AG04450 (cell line): ENCODE results near the gene ZNF346. TPM values are rescaled to one million over a fixed set of nuclear protein-coding genes. Genes with fewer than 3 reads are reported as not detected.

ENCODE experiments used
- CTCF ChIA-PET: fragments of 300-600, 350-600 bp; formaldehyde crosslinking; extraction: SDS; loops from one replicate; lab custom pipeline; 2022; ENCODE audit warnings: antibody characterized with exemption, inconsistent platforms; lab: Charles Lee
- POLR2A ChIA-PET: fragments of 350-600 bp; formaldehyde crosslinking; extraction: SDS; loops from one replicate; lab custom pipeline; 2021; ENCODE audit warnings: antibody characterized with exemption, inconsistent platforms; lab: Yijun Ruan, JAX
- DNase-seq: peaks from one replicate; pipeline ENCODE4 v3.0.0-alpha.2; 2011; ENCODE audit warnings: low read depth, low spot score
- H3K27ac ChIP-seq: one replicate; pipeline ENCODE4 v1.5.1; 2012; ENCODE audit warnings: low read depth, low read length, control low read depth
- H3K27me3 ChIP-seq: one replicate; pipeline ENCODE4 v1.6.0; 2012; ENCODE audit warnings: low read length; ENCODE audit not compliant: control insufficient read depth, insufficient read depth
- H3K4me3 ChIP-seq: 2 replicates; pipeline ENCODE4 v1.5.1; 2011; ENCODE audit warnings: mild to moderate bottlenecking, low read depth, low read length, control low read depth
- H3K9me3 ChIP-seq: 2 replicates; pipeline ENCODE4 v1.5.1; 2012; ENCODE audit warnings: low read length; ENCODE audit not compliant: control insufficient read depth, insufficient read depth
- CTCF ChIP-seq: IDR thresholded peaks from 2 replicates; pipeline ENCODE4 v1.5.1; 2011; ENCODE audit warnings: low read depth, low read length, control low read depth, inconsistent platforms
- polyA plus RNA-seq: library from polyadenylated mRNA; depleted of rRNA; stranded (reverse); fragments of >200 nt; gene quantifications from 2 replicates; pipeline ENCODE4 v1.2.3, GENCODE V29; 2011

The ZNF346 gene
- polyA plus RNA-seq, 1 experiment = 15.0 TPM

GRCh38 chr5:177116631-177117373 lies 94.3 kb downstream of the ZNF346 start:
- CTCF ChIA-PET = no interaction called here

GRCh38 chr5:177117441-177118045 lies 95.0 kb downstream of the ZNF346 start:
- H3K27me3 ChIP-seq = peaks cover 1% of the 10 kb centered on the region
- H3K4me3 ChIP-seq = no peak overlapping the region
- TF ChIP-seq CTCF = no peak
- peaks cover 10% of the 10 kb centered on the region; the same call in 1 of the 2 replicates for H3K9me3 ChIP-seq
- CTCF ChIA-PET = interaction anchor here (0.6 to 0.9 kb wide), 3 partner anchors 8 to 50 kb away, joined by 3 read pairs; no protein-coding TSS in a partner anchor
- no peak for DNase-seq
- H3K27ac ChIP-seq = no peak overlapping the region
- POLR2A ChIA-PET = no interaction called here

More at GRCh38 chr5:177116631-177117373, 94.3 kb downstream of the ZNF346 start:
- no peak overlapping the region for H3K4me3 ChIP-seq
- H3K9me3 ChIP-seq = peaks cover 10% of the 10 kb centered on the region; the same call in 1 of the 2 replicates
- TF ChIP-seq CTCF = no peak
- H3K27ac ChIP-seq = no peak overlapping the region
- DNase-seq = no peak
- H3K27me3 ChIP-seq = no peaks in the 10 kb centered on the region
- POLR2A ChIA-PET = no interaction called here

- Histone ChIP-seq H3K27me3 (peaks cover 2% of the 10 kb centered on the region), H3K27ac (no peak overlapping the region), H3K4me3 (no peak overlapping the region), H3K9me3 (peaks cover under 1% of the 10 kb centered on the region; the same call in 1 of the 2 replicates)
- ChIA-PET POLR2A (no interaction called here), CTCF (no interaction called here)
- TF ChIP-seq CTCF = no peak
- DNase-seq = no peak
Measured at GRCh38 chr5:177122566-177122965, 100.1 kb downstream of the ZNF346 start.

GRCh38 chr5:177123789-177124485 lies 101.4 kb downstream of the ZNF346 start:
- no peak for TF ChIP-seq CTCF
- POLR2A ChIA-PET = no interaction called here
- H3K9me3 ChIP-seq = no peaks in the 10 kb centered on the region
- H3K27me3 ChIP-seq = peaks cover 2% of the 10 kb centered on the region
- no peak for DNase-seq
- H3K27ac ChIP-seq = no peak overlapping the region
- H3K4me3 ChIP-seq = no peak overlapping the region
- CTCF ChIA-PET = interaction anchor here (1.0 to 1.1 kb wide), 2 partner anchors 10 to 13 kb away, joined by 4 to 6 read pairs; no protein-coding TSS in a partner anchor
